Progenitor cell of endocrine pancreas (in vitro differentiated cells): ENCODE measurements around the gene CIITA. TPM values are rescaled to one million over a fixed set of nuclear protein-coding genes. Genes with fewer than 3 reads are reported as not detected.
"Not testable (repeated sequence)": the region's sequence is repeated elsewhere in the genome, so short reads cannot be mapped to it uniquely, and the experiment has no call there.

Experiments
- DNase-seq: peaks from one replicate; pipeline ENCODE4 v3.0.0; 2021; ENCODE audit warnings: low spot score; ENCODE audit not compliant: unreplicated experiment
- H3K27ac Mint-ChIP-seq: 2 replicates; pipeline ENCODE4 v1.8.0; 2021; ENCODE audit warnings: mild to moderate bottlenecking, moderate library complexity, mixed read lengths
- H3K27me3 Mint-ChIP-seq: 2 replicates; pipeline ENCODE4 v1.8.0; 2021; ENCODE audit warnings: mixed read lengths
- H3K36me3 Mint-ChIP-seq: 2 replicates; pipeline ENCODE4 v1.8.0; 2022; ENCODE audit warnings: mixed read lengths; ENCODE audit not compliant: insufficient read depth
- H3K4me1 Mint-ChIP-seq: 2 replicates; pipeline ENCODE4 v1.8.0; 2021; ENCODE audit warnings: low read depth, mixed read lengths
- H3K4me3 Mint-ChIP-seq: 2 replicates; pipeline ENCODE4 v1.8.0; 2021; ENCODE audit warnings: low read depth, mild to moderate bottlenecking, moderate library complexity, mixed read lengths
- H3K9me3 Mint-ChIP-seq: 2 replicates; pipeline ENCODE4 v1.8.0; 2021; ENCODE audit warnings: low read depth, mixed read lengths
- CTCF ChIP-seq: fragments of 200-600 bp; sonication (generic); IDR thresholded peaks from one replicate; pipeline ENCODE4 v1.5.0; 2021; ENCODE audit warnings: antibody characterized with exemption, mild to moderate bottlenecking; ENCODE audit not compliant: unreplicated experiment
- total RNA-seq: library from RNA; stranded (reverse); gene quantifications from 2 replicates; pipeline ENCODE4 v1.2.1, GENCODE V29; 2021

Gene CIITA
- total RNA-seq, 1 donor from 2014 or later, result not detected

DNA sequence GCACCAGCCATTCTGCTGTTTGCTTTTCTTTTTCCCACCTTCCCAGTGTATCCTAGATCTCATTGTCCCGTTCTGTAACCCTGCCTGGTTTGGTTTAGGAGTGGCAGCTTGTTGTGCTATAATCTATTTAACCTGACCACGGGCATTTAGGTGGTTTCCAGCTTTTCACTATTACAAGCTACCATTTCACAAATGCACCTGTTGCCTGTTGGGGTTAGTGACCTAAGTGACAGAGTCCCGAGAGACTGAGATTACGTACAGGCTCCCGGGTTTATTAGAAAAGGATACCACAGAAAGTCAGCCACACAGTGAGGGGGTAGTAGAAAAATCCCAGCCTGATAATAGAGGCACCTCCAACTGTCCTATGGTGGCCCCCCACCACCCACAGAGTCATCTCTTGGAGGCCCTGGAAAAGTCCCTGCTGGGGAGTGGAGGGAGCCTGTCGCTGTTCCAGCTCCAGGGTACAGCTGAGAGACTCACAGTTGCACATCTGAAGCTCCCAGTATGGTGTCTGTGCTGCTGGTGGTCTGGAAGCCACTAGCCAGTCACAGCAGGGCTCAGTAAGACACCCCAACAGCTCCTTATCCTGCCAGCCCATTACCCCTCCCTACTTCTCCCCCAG, 88.5 kb downstream of the CIITA start:
- Mint-ChIP-seq H3K4me1 (peaks cover 3% of the 10 kb centered on the region), H3K4me3 (no peak overlapping the region), H3K9me3 (no peaks in the 10 kb centered on the region), H3K27ac (no peak overlapping the region), H3K36me3 (no peaks in the 10 kb centered on the region), H3K27me3 (no peaks in the 10 kb centered on the region)
- TF ChIP-seq CTCF, result no peak
- DNase-seq, result no peak

DNA sequence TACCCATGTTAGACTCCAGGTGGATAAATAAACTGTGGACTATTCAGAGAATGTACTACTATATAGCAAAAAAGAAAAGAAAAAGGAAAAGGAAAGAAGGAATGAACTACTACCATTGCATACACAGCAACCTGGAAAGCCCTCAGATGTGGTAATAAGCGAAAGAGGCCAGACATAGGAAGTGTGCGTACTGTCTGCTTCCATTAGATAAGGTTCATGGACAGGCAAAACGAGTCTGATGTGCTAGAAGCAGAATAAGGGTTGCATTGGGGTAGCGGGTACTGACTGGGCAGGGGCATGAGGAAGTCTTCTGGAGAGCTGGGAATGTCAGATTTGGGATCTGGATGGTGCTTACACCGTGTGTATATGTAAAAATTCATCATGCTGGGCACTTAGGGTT, 89.1 kb downstream of the CIITA start:
- no peak overlapping the region for H3K4me3 Mint-ChIP-seq
- H3K27me3 Mint-ChIP-seq, result no peaks in the 10 kb centered on the region
- H3K4me1 Mint-ChIP-seq, result peaks cover 3% of the 10 kb centered on the region
- no peaks in the 10 kb centered on the region for H3K9me3 Mint-ChIP-seq
- no peak overlapping the region for H3K27ac Mint-ChIP-seq
- H3K36me3 Mint-ChIP-seq, result no peaks in the 10 kb centered on the region
- DNase-seq, result no peak
- no peak for TF ChIP-seq CTCF

DNA sequence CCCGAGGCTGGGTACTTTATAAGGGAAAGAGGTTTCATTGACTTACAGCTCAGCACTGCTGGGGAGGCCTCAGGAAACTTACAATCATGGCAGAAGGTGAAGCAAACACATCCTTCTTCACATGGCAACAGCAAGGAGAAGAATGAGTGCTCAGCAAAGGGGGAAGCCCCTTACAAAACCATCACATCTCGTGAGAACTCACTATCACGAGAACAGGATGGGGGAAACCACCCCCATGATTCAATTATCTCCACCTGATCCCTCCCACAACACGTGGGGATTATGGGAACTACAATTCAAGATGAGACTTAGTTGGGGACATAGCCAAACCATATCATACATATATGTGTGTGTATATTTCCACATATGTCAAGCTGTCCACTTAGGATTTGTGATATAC, 89.6 kb downstream of the CIITA start:
- H3K27ac Mint-ChIP-seq, H3K4me3 Mint-ChIP-seq, H3K4me1 Mint-ChIP-seq, H3K9me3 Mint-ChIP-seq, DNase-seq, H3K36me3 Mint-ChIP-seq, H3K27me3 Mint-ChIP-seq: not testable (repeated sequence)

DNA sequence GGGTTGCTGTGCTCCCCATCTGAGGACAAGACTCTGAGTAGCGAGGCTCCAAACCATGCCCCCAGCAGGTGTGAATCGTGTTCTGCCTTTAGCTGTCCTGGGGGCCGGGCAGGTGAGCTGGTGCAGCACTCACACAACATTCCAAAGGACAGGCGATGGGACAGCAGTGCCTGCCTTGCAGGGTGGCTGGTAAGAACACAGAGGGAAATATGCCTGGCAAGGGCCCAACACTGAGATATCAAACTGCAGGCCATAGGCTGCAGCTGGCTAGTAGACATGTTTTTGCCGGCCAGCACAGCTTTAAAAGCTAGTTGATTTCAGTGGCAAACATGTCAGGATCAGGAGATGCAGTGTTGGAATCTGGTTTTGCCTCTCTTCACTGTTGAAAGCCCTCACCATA, 91.0 kb downstream of the CIITA start:
- Mint-ChIP-seq H3K9me3 (no peaks in the 10 kb centered on the region), H3K27ac (no peak overlapping the region), H3K4me1 (peaks cover 3% of the 10 kb centered on the region), H3K4me3 (no peak overlapping the region), H3K36me3 (peaks cover under 1% of the 10 kb centered on the region), H3K27me3 (no peaks in the 10 kb centered on the region)
- TF ChIP-seq CTCF, result no peak
- DNase-seq, result no peak

DNA sequence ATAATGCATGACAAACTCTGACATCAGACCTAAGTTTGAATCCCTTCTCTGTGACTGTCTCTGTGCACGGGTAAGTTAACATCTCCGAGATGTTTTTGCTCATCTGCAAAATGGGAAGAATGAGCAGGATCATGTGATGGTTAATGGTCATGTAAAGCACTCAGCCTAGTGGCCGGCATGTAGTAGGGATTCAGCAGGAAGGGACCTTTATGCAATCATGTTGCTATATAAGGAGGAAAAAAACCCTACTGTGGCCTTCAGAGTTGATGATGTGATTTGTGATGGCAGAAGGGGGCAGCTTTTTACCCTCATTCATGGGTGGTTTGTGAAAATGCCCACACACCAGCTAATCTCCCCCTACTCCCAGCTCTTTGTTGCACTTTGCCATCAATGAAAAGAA, 91.5 kb downstream of the CIITA start:
- Mint-ChIP-seq H3K4me1 (peaks cover 3% of the 10 kb centered on the region), H3K27ac (no peak overlapping the region), H3K27me3 (no peaks in the 10 kb centered on the region), H3K4me3 (no peak overlapping the region), H3K36me3 (peaks cover 4% of the 10 kb centered on the region), H3K9me3 (no peaks in the 10 kb centered on the region)
- no peak for DNase-seq
- TF ChIP-seq CTCF, result no peak

DNA sequence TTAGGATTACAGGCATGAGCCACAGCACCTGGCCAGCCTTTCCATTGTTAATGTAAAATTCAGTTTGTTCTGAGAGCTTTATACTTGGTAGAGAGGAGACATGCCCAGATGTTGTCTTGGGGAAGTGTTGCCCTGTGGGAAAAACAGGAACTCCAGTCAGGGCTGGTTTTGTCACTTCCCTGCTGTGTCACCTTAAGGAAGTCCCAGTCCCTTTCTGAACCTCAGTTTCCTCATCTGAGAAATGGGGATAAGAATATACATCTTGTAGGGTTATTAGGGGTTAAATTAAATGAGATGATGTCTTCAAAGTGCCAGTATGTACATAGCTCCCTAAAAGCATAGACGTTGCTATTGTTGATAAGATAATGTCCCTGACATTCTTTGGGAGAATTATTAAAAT, 92.6 kb downstream of the CIITA start:
- no peak overlapping the region for H3K4me3 Mint-ChIP-seq
- H3K27me3 Mint-ChIP-seq, result no peaks in the 10 kb centered on the region
- no peak for DNase-seq
- H3K9me3 Mint-ChIP-seq, result no peaks in the 10 kb centered on the region
- no peaks in the 10 kb centered on the region for H3K4me1 Mint-ChIP-seq
- H3K27ac Mint-ChIP-seq, result no peak overlapping the region
- no peak for TF ChIP-seq CTCF
- H3K36me3 Mint-ChIP-seq, result peaks cover 4% of the 10 kb centered on the region
